PC-9 (cell line): Measurements from ENCODE around the gene TIPRL. TPM values are rescaled to one million over a fixed set of nuclear protein-coding genes. Genes with fewer than 3 reads are reported as not detected.

Experiments
- BruUV-seq: library from RNA; stranded (reverse); fragments of 400-500 nt; replicated peaks from 2 replicates; lab custom pipeline; 2021; lab: Mats Ljungman, UMichigan
- CTCF ChIA-PET: fragments of 300-600 bp; sonication (Branson Sonifier 250); formaldehyde crosslinking; loops from one replicate; lab custom pipeline; 2022; ENCODE audit warnings: antibody characterized with exemption; lab: Charles Lee
- POLR2A ChIA-PET: fragments of 300-600 bp; sonication (Branson Sonifier 250); formaldehyde crosslinking; loops from one replicate; lab custom pipeline; 2022; ENCODE audit warnings: antibody characterized with exemption; ENCODE audit not compliant: unreplicated experiment; lab: Charles Lee
- DNase-seq, 2 experiments: peaks; one replicate each; pipeline versions ENCODE4 v3.0.0 to v3.0.0-alpha.2; 2015 to 2022; ENCODE audit warnings: mixed read lengths in 1 of 2
- H2AFZ ChIP-seq: fragments of 200-600 bp; sonication (generic); 2 replicates; pipeline ENCODE4 v1.8.1; 2017; ENCODE audit warnings: antibody characterized with exemption
- H3F3A ChIP-seq: fragments of 200-600 bp; sonication (generic); 2 replicates; pipeline ENCODE4 v1.8.1; 2017; ENCODE audit warnings: antibody characterized with exemption, mild to moderate bottlenecking, low read depth; ENCODE audit not compliant: insufficient read depth
- H3K27ac ChIP-seq: fragments of 200-600 bp; sonication (generic); 2 replicates; pipeline ENCODE4 v1.6.1; 2016; ENCODE audit warnings: mixed run types
- H3K27me3 ChIP-seq: fragments of 200-600 bp; sonication (generic); 2 replicates; pipeline ENCODE4 v1.6.1; 2016; ENCODE audit warnings: low read depth, mixed run types; ENCODE audit not compliant: insufficient read depth
- H3K36me3 ChIP-seq: fragments of 200-600 bp; sonication (generic); 2 replicates; pipeline ENCODE4 v1.6.1; 2016; ENCODE audit warnings: low read depth, mixed run types
- H3K4me1 ChIP-seq: fragments of 200-600 bp; sonication (generic); replicated peaks from 2 replicates; pipeline ENCODE4 v1.6.1; 2016; ENCODE audit warnings: mixed run types; ENCODE audit not compliant: insufficient read depth
- H3K4me2 ChIP-seq: fragments of 200-600 bp; sonication (generic); 2 replicates; pipeline ENCODE4 v1.6.1; 2017; ENCODE audit warnings: mixed run types
- H3K4me3 ChIP-seq: fragments of 200-600 bp; sonication (generic); 2 replicates; pipeline ENCODE4 v1.6.1; 2016; ENCODE audit warnings: mixed run types
- H3K79me2 ChIP-seq: fragments of 200-600 bp; sonication (generic); 2 replicates; pipeline ENCODE4 v1.6.1; 2017; ENCODE audit warnings: low read depth, mixed run types
- H3K9me2 ChIP-seq: fragments of 200-600 bp; sonication (generic); 2 replicates; pipeline ENCODE4 v1.8.1; 2017; ENCODE audit warnings: mild to moderate bottlenecking; ENCODE audit not compliant: insufficient read depth
- H3K9me3 ChIP-seq: fragments of 200-600 bp; sonication (generic); 2 replicates; pipeline ENCODE4 v1.8.1; 2016; ENCODE audit warnings: low read depth; ENCODE audit not compliant: insufficient read depth
- H4K20me1 ChIP-seq: fragments of 200-600 bp; sonication (generic); 2 replicates; pipeline ENCODE4 v1.8.1; 2017; ENCODE audit not compliant: insufficient read depth
- EZH2 ChIP-seq: fragments of 200-600 bp; sonication (generic); IDR thresholded peaks from 2 replicates; pipeline ENCODE4 v1.8.0; 2017; ENCODE audit warnings: antibody characterized with exemption, low read depth
- intact Hi-C: fragments of 100-400 bp; cut with micrococcal nuclease; formaldehyde crosslinking; loops from one replicate; pipeline ENCODE4 v1.10.0; 2022; ENCODE audit not compliant: unreplicated experiment
- total RNA-seq: library from RNA; stranded (reverse); gene quantifications from 2 replicates; pipeline ENCODE4 v1.2.3, GENCODE V29; 2021
- TF ChIP-seq, protein P1 (sequence below): fragments of 200-600 bp; sonication (generic); conservative IDR thresholded peaks from 2 replicates; pipeline ENCODE4 v1.6.1; 2017; ENCODE audit warnings: mixed run types, antibody characterized with exemption, mild to moderate bottlenecking, moderate library complexity

The TIPRL gene
- total RNA-seq, 1 experiment from 2014 or later = 47.7 TPM

DNA sequence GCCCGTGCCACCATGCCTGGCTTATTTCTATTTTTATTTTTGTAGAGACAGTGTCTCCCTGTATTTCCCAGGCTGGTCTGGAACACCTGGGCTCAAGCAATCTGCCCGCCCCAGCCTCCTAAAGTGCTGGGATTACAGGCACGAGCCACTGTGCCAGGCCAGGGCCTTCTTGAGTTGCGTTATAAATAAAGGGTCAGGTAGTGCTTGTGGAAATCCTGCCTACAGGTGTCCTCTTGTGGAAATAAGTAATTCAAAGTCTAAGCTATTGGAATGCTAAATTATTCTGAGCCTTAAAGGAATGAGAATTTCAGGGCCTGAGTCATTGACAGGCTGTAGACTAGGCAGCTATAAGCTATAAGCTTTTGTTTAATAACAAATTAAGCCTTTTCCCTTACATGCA lies 38.9 kb downstream of the TIPRL start:
- Histone ChIP-seq H3F3A (no peaks in the 10 kb centered on the region), H3K4me1 (no peaks in the 10 kb centered on the region), H3K36me3 (no peaks in the 10 kb centered on the region), H3K27me3 (no peaks in the 10 kb centered on the region), H3K79me2 (no peaks in the 10 kb centered on the region), H3K4me3 (no peak overlapping the region), H3K4me2 (no peak overlapping the region), H4K20me1 (no peaks in the 10 kb centered on the region), H2AFZ (no peak overlapping the region), H3K27ac (no peak overlapping the region), H3K9me3 (no peaks in the 10 kb centered on the region), H3K9me2 (no peaks in the 10 kb centered on the region)
- POLR2A ChIA-PET = no interaction called here
- DNase-seq = no peak
- intact Hi-C loops = no loop called here
- CTCF ChIA-PET = no interaction called here
- TF ChIP-seq, protein P1, sequence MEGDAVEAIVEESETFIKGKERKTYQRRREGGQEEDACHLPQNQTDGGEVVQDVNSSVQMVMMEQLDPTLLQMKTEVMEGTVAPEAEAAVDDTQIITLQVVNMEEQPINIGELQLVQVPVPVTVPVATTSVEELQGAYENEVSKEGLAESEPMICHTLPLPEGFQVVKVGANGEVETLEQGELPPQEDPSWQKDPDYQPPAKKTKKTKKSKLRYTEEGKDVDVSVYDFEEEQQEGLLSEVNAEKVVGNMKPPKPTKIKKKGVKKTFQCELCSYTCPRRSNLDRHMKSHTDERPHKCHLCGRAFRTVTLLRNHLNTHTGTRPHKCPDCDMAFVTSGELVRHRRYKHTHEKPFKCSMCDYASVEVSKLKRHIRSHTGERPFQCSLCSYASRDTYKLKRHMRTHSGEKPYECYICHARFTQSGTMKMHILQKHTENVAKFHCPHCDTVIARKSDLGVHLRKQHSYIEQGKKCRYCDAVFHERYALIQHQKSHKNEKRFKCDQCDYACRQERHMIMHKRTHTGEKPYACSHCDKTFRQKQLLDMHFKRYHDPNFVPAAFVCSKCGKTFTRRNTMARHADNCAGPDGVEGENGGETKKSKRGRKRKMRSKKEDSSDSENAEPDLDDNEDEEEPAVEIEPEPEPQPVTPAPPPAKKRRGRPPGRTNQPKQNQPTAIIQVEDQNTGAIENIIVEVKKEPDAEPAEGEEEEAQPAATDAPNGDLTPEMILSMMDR = no peak
- TF ChIP-seq EZH2 = no peak
- BruUV-seq = no TSS peak

DNA sequence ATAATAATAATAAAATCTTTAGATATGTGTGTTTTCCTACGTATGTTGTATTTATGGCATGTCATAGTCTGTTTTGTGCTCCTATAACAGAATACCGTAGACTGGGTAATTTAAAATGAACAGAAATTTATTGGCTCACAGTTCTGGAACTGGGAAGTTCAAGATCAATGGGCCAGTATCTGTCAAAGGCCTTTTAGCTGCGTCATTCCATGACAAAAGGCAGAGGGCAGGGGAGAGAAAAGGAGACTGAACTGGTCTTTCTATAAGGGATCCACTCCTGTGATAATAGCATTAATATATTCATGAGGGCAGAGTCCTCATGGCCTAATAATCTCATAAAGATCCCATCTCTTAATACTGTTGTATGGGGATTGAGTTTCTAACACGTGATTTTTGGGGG lies 39.9 kb downstream of the TIPRL start:
- POLR2A ChIA-PET = no interaction called here
- no peaks in the 10 kb centered on the region for H3K79me2 ChIP-seq
- intact Hi-C loops = no loop called here
- CTCF ChIA-PET = interaction anchor here (0.6 kb wide), 1 partner anchor 43 kb away, joined by 4 read pairs; no protein-coding TSS in a partner anchor
- H3K9me2 ChIP-seq = no peaks in the 10 kb centered on the region
- H3K36me3 ChIP-seq = no peaks in the 10 kb centered on the region
- peaks cover 4% of the 10 kb centered on the region; the same call in 1 of the 2 replicates for H3K4me1 ChIP-seq
- H3F3A ChIP-seq = peaks cover 7% of the 10 kb centered on the region; the same call in 1 of the 2 replicates
- H2AFZ ChIP-seq = no peak overlapping the region
- no peaks in the 10 kb centered on the region for H4K20me1 ChIP-seq
- DNase-seq = no peak
- TF ChIP-seq EZH2 = no peak
- TF ChIP-seq, protein P1 = no peak
- no peaks in the 10 kb centered on the region for H3K27me3 ChIP-seq
- no peak overlapping the region for H3K4me2 ChIP-seq
- H3K9me3 ChIP-seq = no peaks in the 10 kb centered on the region; the same call in 1 of the 2 replicates
- H3K4me3 ChIP-seq = no peak overlapping the region
- H3K27ac ChIP-seq = no peak overlapping the region
- no TSS peak for BruUV-seq

DNA sequence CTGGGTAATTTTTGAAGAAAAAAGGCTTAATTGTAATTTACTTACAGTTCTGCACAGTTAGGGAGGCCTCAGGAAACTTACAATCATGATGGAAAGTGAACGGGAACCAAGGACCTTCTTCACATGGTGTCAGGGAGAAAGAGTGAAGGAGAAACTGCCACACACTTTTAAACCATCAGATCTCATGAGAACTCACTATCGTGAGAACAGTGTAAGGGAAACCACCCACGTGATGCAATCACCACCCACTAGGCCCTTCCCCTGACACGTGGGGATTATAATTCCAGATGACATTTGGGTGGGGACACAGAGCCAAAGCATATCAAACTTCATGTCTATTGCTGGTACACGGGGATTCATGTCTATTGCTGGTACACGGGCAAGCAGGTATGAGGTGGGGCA lies 41.7 kb downstream of the TIPRL start:
- H3K79me2 ChIP-seq = no peaks in the 10 kb centered on the region
- no peak overlapping the region for H3K27ac ChIP-seq
- intact Hi-C loops = loop anchor here (10.0 kb wide), 1 partner anchor 136 kb away; no protein-coding TSS in a partner anchor

More for the DNA sequence above, 41.7 kb downstream of the TIPRL start:
- CTCF ChIA-PET = no interaction called here
- H3K36me3 ChIP-seq = no peaks in the 10 kb centered on the region
- no TSS peak for BruUV-seq
- TF ChIP-seq, protein P1 = no peak
- no peak for TF ChIP-seq EZH2
- H2AFZ ChIP-seq = no peak overlapping the region
- H3K4me1 ChIP-seq = peaks cover 22% of the 10 kb centered on the region
- POLR2A ChIA-PET = no interaction called here
- H3K4me3 ChIP-seq = no peak overlapping the region
- no peak for DNase-seq
- H3K4me2 ChIP-seq = no peak overlapping the region
- H3K9me3 ChIP-seq = no peaks in the 10 kb centered on the region; the same call in 1 of the 2 replicates
- no peaks in the 10 kb centered on the region for H3K27me3 ChIP-seq
- H3F3A ChIP-seq = peaks cover 18% of the 10 kb centered on the region; the same call in 1 of the 2 replicates
- no peaks in the 10 kb centered on the region for H3K9me2 ChIP-seq
- H4K20me1 ChIP-seq = no peaks in the 10 kb centered on the region
